Eye (tissue), 1 donor: ENCODE results near the gene R3HDML.
"Not testable (repeated sequence)": the region's sequence is repeated elsewhere in the genome, so short reads cannot be mapped to it uniquely, and the experiment has no call there.

Experiments used
- DNase-seq: peaks from one replicate; pipeline ENCODE4 v3.0.0-alpha.2; 2015

Gene R3HDML

GRCh38 chr20:44328428-44328827, 8.4 kb upstream of the R3HDML start:
- DNase-seq = no peak

GRCh38 chr20:44331201-44331600, 5.6 kb upstream of the R3HDML start:
- DNase-seq = no peak

GRCh38 chr20:44334306-44334705, 2.5 kb upstream of the R3HDML start:
- DNase-seq = no peak

GRCh38 chr20:44334709-44335108, 2.1 kb upstream of the R3HDML start:
- DNase-seq = no peak

- DNase-seq = no peak
These were observed 1.2 kb upstream of the R3HDML start for GRCh38 chr20:44335675-44336074.

GRCh38 chr20:44336086-44336485, 757 bp upstream of the R3HDML start:
- DNase-seq = no peak

GRCh38 chr20:44342248-44342647, 5.4 kb downstream of the R3HDML start:
- DNase-seq = no peak

GRCh38 chr20:44343162-44343675, 6.4 kb downstream of the R3HDML start:
- no peak for DNase-seq

- no peak for DNase-seq
These were observed 7.9 kb downstream of the R3HDML start for GRCh38 chr20:44344723-44345122.

- DNase-seq = no peak
These were observed 8.3 kb downstream of the R3HDML start for GRCh38 chr20:44345147-44345546.

GRCh38 chr20:44345941-44346340, 9.1 kb downstream of the R3HDML start:
- DNase-seq = not testable (repeated sequence)

GRCh38 chr20:44348168-44348659, 11.4 kb downstream of the R3HDML start:
- no peak for DNase-seq

- no peak for DNase-seq
These were observed 12.5 kb downstream of the R3HDML start for GRCh38 chr20:44349349-44349748.

- no peak for DNase-seq
These were observed 13.7 kb downstream of the R3HDML start for GRCh38 chr20:44350567-44350966.

- no peak for DNase-seq
These were observed 18.2 kb downstream of the R3HDML start for GRCh38 chr20:44354979-44355497.

GRCh38 chr20:44355498-44356352, 18.9 kb downstream of the R3HDML start, which contains the start of gene HNF4A:
Gene HNF4A (plus strand): TSS chr20:44355699. CDS start chr20:44355805, 106 bp downstream.
- DNase-seq = no peak

- DNase-seq = no peak
These were observed 19.5 kb downstream of the R3HDML start for GRCh38 chr20:44356353-44356723.

GRCh38 chr20:44357020-44357419, 20.2 kb downstream of the R3HDML start:
- no peak for DNase-seq

GRCh38 chr20:44357555-44358125, 20.8 kb downstream of the R3HDML start:
- DNase-seq = no peak

- DNase-seq = no peak
These were observed 21.9 kb downstream of the R3HDML start for GRCh38 chr20:44358776-44359175.

GRCh38 chr20:44360221-44360620, 23.4 kb downstream of the R3HDML start:
- DNase-seq = no peak

GRCh38 chr20:44361021-44361420, 24.2 kb downstream of the R3HDML start:
- no peak for DNase-seq

- DNase-seq = no peak
These were observed 25.7 kb downstream of the R3HDML start for GRCh38 chr20:44362466-44362940.

GRCh38 chr20:44364068-44364467, 27.2 kb downstream of the R3HDML start:
- no peak for DNase-seq
